ENCODE results near the gene ROBO1. TPM values are rescaled to one million over a fixed set of nuclear protein-coding genes. Genes with fewer than 3 reads are reported as not detected.

Gene ROBO1
- total and polyA plus RNA-seq, 2 of the 8 experiments (the other 6 are each of a cell fraction or from before 2014, with no cell fraction given), result 51.4 to 91.0 TPM

- Histone ChIP-seq H4K91ac (replicated peaks; ENCODE audit: insufficient read length, low read length) (no peak overlapping the region), H2BK120ac (replicated peaks; ENCODE audit: low read depth, low read length) (no peak overlapping the region), H3K4me1 (replicated peaks in 1 of 4; ENCODE audit: control insufficient read depth in 3 of 4, insufficient read depth in 4 of 4, low read length in 3 of 4) (no peaks in the 10 kb centered on the region), H2BK20ac (ENCODE audit: low read length) (no peak overlapping the region), H3K36me3 (ENCODE audit: control insufficient read depth in 2 of 4, insufficient read depth in 4 of 4, low read length in 3 of 4) (no peaks in the 10 kb centered on the region), H2BK12ac (ENCODE audit: low read depth, low read length) (no peak overlapping the region), H3K27me3 (replicated peaks in 1 of 4; ENCODE audit: control insufficient read depth in 3 of 4, extremely low read depth in 1 of 4, insufficient read depth in 3 of 4, low read length in 3 of 4) (no peaks in the 10 kb centered on the region), H3K9me3 (ENCODE audit: insufficient read depth in 2 of 2, low read depth in 1 of 2, low read length in 1 of 2) (no peaks in the 10 kb centered on the region), H3K4ac (replicated peaks; ENCODE audit: insufficient read length, low read depth, low read length) (no peak overlapping the region), H3K14ac (ENCODE audit: insufficient read length) (no peak overlapping the region), H4K8ac (ENCODE audit: extremely low read depth, insufficient read depth, low read length) (no peak overlapping the region), H3K4me3 (ENCODE audit: extremely low read depth in 1 of 4, insufficient read depth in 2 of 4, low read depth in 3 of 4, low read length in 4 of 4) (no peak overlapping the region), H3K56ac (replicated peaks; ENCODE audit: insufficient read length, low read depth, low read length) (no peak overlapping the region), H4K20me1 (replicated peaks in 1 of 2; ENCODE audit: control insufficient read depth in 1 of 2, insufficient read depth in 2 of 2, low read length in 2 of 2) (no peaks in the 10 kb centered on the region), H3K18ac (ENCODE audit: extremely low read depth, low read length) (no peak overlapping the region), H3K23ac (ENCODE audit: insufficient read length) (no peak overlapping the region), H2AFZ (ENCODE audit: low read length) (no peak overlapping the region), H3K9ac (replicated peaks in 1 of 4; ENCODE audit: extremely low read depth in 1 of 4, low read depth in 3 of 4, low read length in 3 of 4) (no peak overlapping the region), H3K79me2 (ENCODE audit: control insufficient read depth in 1 of 2, insufficient read depth in 2 of 2, low read length in 2 of 2) (peaks cover 3 to 52% of the 10 kb centered on the region in 2 experiments; a peak in 3 of 4 replicates), H3K4me2 (ENCODE audit: insufficient read depth in 1 of 2, low read depth in 2 of 2, low read length in 2 of 2) (no peak overlapping the region), H3K27ac (ENCODE audit: low read depth, low read length) (no peak overlapping the region), H2AK5ac (ENCODE audit: low read depth, low read length) (no peak overlapping the region), H4K5ac (ENCODE audit: insufficient read length, low read depth, low read length) (no peak overlapping the region), H2BK15ac (ENCODE audit: low read length) (no peak overlapping the region), H3K79me1 (ENCODE audit: low read depth, low read length) (no peaks in the 10 kb centered on the region), H3K23me2 (ENCODE audit: low read depth, low read length) (no peaks in the 10 kb centered on the region), H2BK5ac (ENCODE audit: low read depth, low read length) (no peak overlapping the region)
- WGBS, 2 experiments (ENCODE audit: extremely low coverage in 1 of 2, insufficient coverage in 1 of 2, insufficient read length in 1 of 2, insufficient replicate concordance in 2 of 2, low coverage in 1 of 2, low lambda C conversion rate in 2 of 2, missing lambda C conversion rate in 1 of 2), result 94% methylated on average over 4 of the region's 4 CpGs; no CpG with 5 or more reads in 1 of the 2 experiments
- FAIRE-seq, result no peak
- DNase-seq (ENCODE audit: low read depth in 1 of 2, low spot score in 2 of 2), result no peak
- ChIA-PET CTCF (ENCODE audit: partially characterized antibody) (interaction anchor here (1.3 to 2.0 kb wide), 2 partner anchors 11 to 14 kb away, joined by 3 to 4 read pairs; no protein-coding TSS in a partner anchor), POLR2A (ENCODE audit: partially characterized antibody) (no interaction called here)
- no peak for TF ChIP-seq POLR2A (IDR thresholded peaks at IDR 0.05; ENCODE audit: control extremely low read depth in 1 of 2, low read depth in 2 of 2, low read length in 2 of 2)
- TF ChIP-seq CBX8 (IDR thresholded peaks at IDR 0.05; ENCODE audit: borderline replicate concordance, low read depth, low read length), result no peak
- no peak for TF ChIP-seq TEAD4 (IDR thresholded peaks at IDR 0.05; ENCODE audit: low read depth, low read length)
- no peak for TF ChIP-seq RAD21 (IDR thresholded peaks at IDR 0.05 in 1 of 2, conservative IDR thresholded peaks at IDR 0.05 in 1 of 2; ENCODE audit: low read depth in 2 of 2, low read length in 2 of 2)
- TF ChIP-seq TBP (IDR thresholded peaks at IDR 0.05; ENCODE audit: low read depth, low read length), result no peak
- TF ChIP-seq SAP30 (IDR thresholded peaks at IDR 0.05; ENCODE audit: insufficient read depth, insufficient replicate concordance, low read length), result no peak
- TF ChIP-seq CTBP2 (IDR thresholded peaks at IDR 0.05; ENCODE audit: borderline replicate concordance, insufficient read depth, insufficient read length, low read length), result no peak
- TF ChIP-seq ATF2 (IDR thresholded peaks at IDR 0.05; ENCODE audit: low read length), result no peak
- TF ChIP-seq TCF12 (IDR thresholded peaks at IDR 0.05; ENCODE audit: low read depth, low read length), result no peak
- TF ChIP-seq GABPA (IDR thresholded peaks at IDR 0.05; ENCODE audit: borderline replicate concordance, insufficient read depth, low read length), result no peak
- TF ChIP-seq RBBP5 (IDR thresholded peaks at IDR 0.05; ENCODE audit: borderline replicate concordance, low read depth, low read length), result no peak
- TF ChIP-seq ASH2L (IDR thresholded peaks at IDR 0.05; ENCODE audit: low read length), result no peak
- no peak for TF ChIP-seq POLR2AphosphoS5 (IDR thresholded peaks at IDR 0.05; ENCODE audit: low read depth, low read length)
Observed at GRCh38 chr3:78926523-78926922, 841.3 kb downstream of the ROBO1 start.
